K562 (cell line): ENCODE results near the gene RHOBTB3. TPM values are rescaled to one million over a fixed set of nuclear protein-coding genes. Genes with fewer than 3 reads are reported as not detected.
A peak's percentile ranks its signal among the peaks of the same experiment; 100 is the strongest.

Experiments
- ATAC-seq: fragments of 200-7000 bp; cut with Tn5 transposase; 3 replicates; pipeline ENCODE4 v1.9.1; 2020; ENCODE audit warnings: moderate library complexity
- BruUV-seq: library from RNA; stranded (reverse); fragments of 400-500 nt; replicated peaks from 2 replicates; lab custom pipeline; 2021; lab: Mats Ljungman, UMichigan
- CTCF ChIA-PET: fragments of 300-600 bp; formaldehyde crosslinking; extraction: SDS; loops from one replicate; lab custom pipeline; 2021; ENCODE audit warnings: low intra/inter-chr PET ratio; lab: Yijun Ruan, JAX
- POLR2A ChIA-PET: fragments of 300-600, 350-650 bp; sonication (Branson Sonifier 250); formaldehyde crosslinking; extraction: SDS; loops from one replicate; lab custom pipeline; 2021; ENCODE audit warnings: antibody characterized with exemption, inconsistent platforms; lab: Yijun Ruan, JAX
- DNase-seq, 4 experiments: peaks; one replicate each; pipeline versions ENCODE4 v3.0.0 to v3.0.0-alpha.2; 2011 to 2018; ENCODE audit warnings: low spot score in 3 of 4, mixed read lengths in 3 of 4; ENCODE audit errors: extremely low read depth in 1 of 4
- FAIRE-seq: peaks from 2 replicates; lab custom pipeline; 2011; peaks lifted over from hg19 to GRCh38; lab: Jason Lieb, UNC
- H2AFZ ChIP-seq: 2 replicates; pipeline ENCODE4 v1.6.0; 2011; ENCODE audit warnings: low read depth, low read length, control low read depth, inconsistent platforms
- H3K27ac ChIP-seq: fragments of 200-600 bp; 3 replicates; pipeline ENCODE4 v1.8.0; 2011; ENCODE audit warnings: low read depth, mild to moderate bottlenecking, control low read depth, inconsistent platforms, low read length, moderate library complexity, mixed read lengths; ENCODE audit errors: extremely low read depth
- H3K27me3 ChIP-seq, 2 experiments: fragments of 300-600 bp in 1 of 2; 2 replicates in 1 of 2; 3 replicates in 1 of 2; pipeline versions ENCODE4 v1.6.0 to v1.8.0; 2011; ENCODE audit warnings: inconsistent platforms in 2 of 2, low read length in 2 of 2, mild to moderate bottlenecking in 1 of 2, mixed read lengths in 1 of 2, moderate library complexity in 1 of 2; ENCODE audit not compliant: control insufficient read depth in 2 of 2, insufficient read depth in 2 of 2
- H3K36me3 ChIP-seq: fragments of 300-600 bp; 3 replicates; pipeline ENCODE4 v1.8.0; 2011; ENCODE audit warnings: mild to moderate bottlenecking, low read length, inconsistent platforms; ENCODE audit not compliant: control insufficient read depth, insufficient read depth
- H3K4me1 ChIP-seq, 2 experiments: fragments of 200-600 bp in 1 of 2; replicated peaks in 1 of 2; 2 replicates in 1 of 2; 3 replicates in 1 of 2; pipeline versions ENCODE4 v1.5.1 to v1.8.0; 2011; ENCODE audit warnings: inconsistent platforms in 2 of 2, low read length in 2 of 2, mild to moderate bottlenecking in 1 of 2, mixed read lengths in 1 of 2, moderate library complexity in 1 of 2; ENCODE audit not compliant: control insufficient read depth in 2 of 2, insufficient read depth in 2 of 2
- H3K4me2 ChIP-seq: 2 replicates; pipeline ENCODE4 v1.6.1; 2011; ENCODE audit warnings: low read length, control low read depth, inconsistent platforms, mixed read lengths; ENCODE audit not compliant: insufficient read depth
- H3K4me3 ChIP-seq: fragments of 200-600 bp; sonication (generic), shearing (Covaris generic); 2 replicates; pipeline ENCODE4 v1.5.1; 2016; ENCODE audit warnings: control low read depth, inconsistent platforms
- H3K79me2 ChIP-seq: fragments of 200-600 bp; 3 replicates; pipeline ENCODE4 v1.8.0; 2011; ENCODE audit warnings: low read length, inconsistent platforms; ENCODE audit not compliant: control insufficient read depth, insufficient read depth
- H3K9ac ChIP-seq, 2 experiments: 2 replicates each; pipeline versions ENCODE4 v1.6.0 to v1.6.1; 2011; ENCODE audit warnings: low read depth in 2 of 2, low read length in 2 of 2, control low read depth in 1 of 2, inconsistent platforms in 1 of 2, mild to moderate bottlenecking in 1 of 2, mixed read lengths in 1 of 2; ENCODE audit not compliant: insufficient read depth in 1 of 2
- H3K9me1 ChIP-seq: one replicate; pipeline ENCODE4 v1.6.0; 2011; ENCODE audit warnings: inconsistent platforms, mild to moderate bottlenecking, low read length, moderate library complexity; ENCODE audit not compliant: control insufficient read depth, insufficient read depth
- H3K9me3 ChIP-seq: replicated peaks from 2 replicates; pipeline ENCODE4 v1.5.1; 2011; ENCODE audit warnings: low read depth, low read length, inconsistent platforms; ENCODE audit not compliant: control insufficient read depth, insufficient read depth
- H4K20me1 ChIP-seq: replicated peaks from 2 replicates; pipeline ENCODE4 v1.6.1; 2011; ENCODE audit warnings: low read length, inconsistent platforms, mixed read lengths; ENCODE audit not compliant: control insufficient read depth, insufficient read depth
- EGR1 ChIP-seq: fragments of 450-650 bp; conservative IDR thresholded peaks from 2 replicates; pipeline ENCODE4 v1.6.1; 2017; ENCODE audit warnings: mild to moderate bottlenecking
- POLR2B ChIP-seq: fragments of 450-650 bp; IDR thresholded peaks from 2 replicates; pipeline ENCODE4 v1.6.1; 2018; ENCODE audit warnings: low read depth; ENCODE audit not compliant: partially characterized antibody
- SUPT5H ChIP-seq: fragments of 450-650 bp; IDR thresholded peaks from 2 replicates; pipeline ENCODE4 v1.6.1; 2016
- THRB ChIP-seq: fragments of 450-650 bp; formaldehyde crosslinking; conservative IDR thresholded peaks from 2 replicates; pipeline ENCODE4 v1.4.0; 2022; ENCODE audit warnings: mild to moderate bottlenecking, missing genetic modification characterization
- YY1 ChIP-seq, 3 experiments: IDR thresholded peaks; 2 replicates each; pipeline ENCODE4 v1.6.1; 2011; ENCODE audit warnings: low read length in 2 of 3, mild to moderate bottlenecking in 2 of 3, moderate library complexity in 2 of 3, borderline replicate concordance in 1 of 3, control low read depth in 1 of 3, low read depth in 1 of 3; ENCODE audit not compliant: insufficient read depth in 3 of 3, insufficient replicate concordance in 2 of 3, control insufficient read depth in 1 of 3, insufficient read length in 1 of 3; ENCODE audit errors: extremely low read depth in 1 of 3
- ZEB2 ChIP-seq: fragments of 450-650 bp; IDR thresholded peaks from 2 replicates; pipeline ENCODE4 v1.6.1; 2016
- WGBS: fragments of 100-300 bp; shearing (Covaris generic); methylation state at CpG from one replicate; pipeline ENCODE4 v1.1.6; 2016; ENCODE audit warnings: low coverage, mixed read lengths; ENCODE audit not compliant: insufficient coverage; ENCODE audit errors: missing lambda C conversion rate; 5-methylcytosine and 5-hydroxymethylcytosine counted together
- in situ Hi-C: fragments of 300-500 bp; cut with MboI; formaldehyde crosslinking; loops from 4 replicates; pipeline ENCODE4 v1.15.0; 2018; ENCODE audit warnings: inconsistent platforms, mixed read lengths
- intact Hi-C: fragments of 100-400 bp; cut with micrococcal nuclease; formaldehyde crosslinking; loops from 2 replicates; pipeline ENCODE4 v1.14.2; 2022
- polyA plus RNA-seq, 8 experiments: library from polyadenylated mRNA; depleted of rRNA in 4 of 8; stranded (reverse) in 5 of 8; unstranded in 3 of 8; fragments of >200 nt; fragmentation: Nextera tagmentation in 2 of 8; fragmentation: Illumina TruSeq in 1 of 8; extraction: Ambion mirVana in 2 of 8; extraction: Trizol in 1 of 8; gene quantifications; 2 replicates each; pipeline versions ENCODE4 v1.2.1 to v1.2.3, GENCODE V29; 2011 to 2014; ENCODE audit warnings: inconsistent platforms in 1 of 8, missing spikeins in 1 of 8
- total RNA-seq, 7 experiments: library from RNA; depleted of rRNA in 6 of 7; stranded (reverse); fragments of >200 nt in 6 of 7; fragmentation: Illumina TruSeq in 2 of 7; extraction: Trizol in 2 of 7; gene quantifications; 2 replicates each; pipeline versions ENCODE4 v1.2.1 to v1.2.3, GENCODE V29; 2011 to 2021; ENCODE audit warnings: low replicate concordance in 1 of 7
- TF ChIP-seq, protein P1 (sequence below), 2 experiments: fragments of 450-650 bp; IDR thresholded peaks; 2 replicates each; pipeline ENCODE4 v1.6.1; 2018; ENCODE audit warnings: mild to moderate bottlenecking in 2 of 2, low read depth in 1 of 2; ENCODE audit not compliant: partially characterized antibody in 2 of 2

The RHOBTB3 gene
- total and polyA plus RNA-seq, 9 of the 15 experiments (the other 6 are each of a cell fraction or from before 2014, with no cell fraction given), result 39.7 to 143 (median 115) TPM

DNA sequence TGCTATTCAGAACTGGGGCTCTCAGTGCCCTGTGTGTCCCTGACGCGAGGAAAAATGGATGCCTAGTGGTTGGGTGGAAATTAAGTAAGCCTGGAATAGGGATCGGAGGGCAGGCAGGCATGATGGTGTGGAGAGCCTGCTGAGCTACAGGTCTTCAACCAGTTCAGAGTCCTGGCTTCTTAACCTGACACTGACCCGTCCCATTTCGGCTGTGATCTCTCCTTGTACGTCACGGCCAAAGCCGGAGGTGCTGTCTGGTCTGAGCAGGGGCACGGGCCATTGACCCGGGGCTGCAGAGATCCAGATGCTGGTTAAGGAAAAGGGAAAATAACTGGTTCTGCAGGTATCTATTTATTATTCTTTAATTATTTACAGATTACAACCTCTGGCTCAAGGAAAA is 27.9 kb downstream of the RHOBTB3 start:
- WGBS, result 85% methylated on average over 10 of the region's 10 CpGs
- H3K27ac ChIP-seq, result no peak overlapping the region

More for the DNA sequence above, 27.9 kb downstream of the RHOBTB3 start:
- Histone ChIP-seq H3K9me1 (no peaks in the 10 kb centered on the region), H3K4me2 (no peak overlapping the region), H3K9me3 (no peaks in the 10 kb centered on the region), H4K20me1 (no peaks in the 10 kb centered on the region), H3K4me3 (no peak overlapping the region), H3K9ac (0 out of 4 replicates have a peak overlapping the region, but pooled peaks of 1 of the 2 experiments have one; percentile 45), H3K27me3 (no peaks in the 10 kb centered on the region), H3K36me3 (peaks cover 97% of the 10 kb centered on the region), H3K4me1 (no peaks in the 10 kb centered on the region), H3K79me2 (peaks cover 13% of the 10 kb centered on the region; the same call in 2 of the 3 replicates), H2AFZ (no peak overlapping the region)
- intact Hi-C loops, result no loop called here
- ChIA-PET CTCF (no interaction called here), POLR2A (interaction anchor here (0.6 to 3.3 kb wide), 4 partner anchors 12 to 90 kb away, joined by 3 to 26 read pairs (median 4); partner anchors contain the start of gene RHOBTB3)
- DNase-seq (no peak), FAIRE-seq (no peak), ATAC-seq (peak; percentile 22)
- TF ChIP-seq, protein P1, sequence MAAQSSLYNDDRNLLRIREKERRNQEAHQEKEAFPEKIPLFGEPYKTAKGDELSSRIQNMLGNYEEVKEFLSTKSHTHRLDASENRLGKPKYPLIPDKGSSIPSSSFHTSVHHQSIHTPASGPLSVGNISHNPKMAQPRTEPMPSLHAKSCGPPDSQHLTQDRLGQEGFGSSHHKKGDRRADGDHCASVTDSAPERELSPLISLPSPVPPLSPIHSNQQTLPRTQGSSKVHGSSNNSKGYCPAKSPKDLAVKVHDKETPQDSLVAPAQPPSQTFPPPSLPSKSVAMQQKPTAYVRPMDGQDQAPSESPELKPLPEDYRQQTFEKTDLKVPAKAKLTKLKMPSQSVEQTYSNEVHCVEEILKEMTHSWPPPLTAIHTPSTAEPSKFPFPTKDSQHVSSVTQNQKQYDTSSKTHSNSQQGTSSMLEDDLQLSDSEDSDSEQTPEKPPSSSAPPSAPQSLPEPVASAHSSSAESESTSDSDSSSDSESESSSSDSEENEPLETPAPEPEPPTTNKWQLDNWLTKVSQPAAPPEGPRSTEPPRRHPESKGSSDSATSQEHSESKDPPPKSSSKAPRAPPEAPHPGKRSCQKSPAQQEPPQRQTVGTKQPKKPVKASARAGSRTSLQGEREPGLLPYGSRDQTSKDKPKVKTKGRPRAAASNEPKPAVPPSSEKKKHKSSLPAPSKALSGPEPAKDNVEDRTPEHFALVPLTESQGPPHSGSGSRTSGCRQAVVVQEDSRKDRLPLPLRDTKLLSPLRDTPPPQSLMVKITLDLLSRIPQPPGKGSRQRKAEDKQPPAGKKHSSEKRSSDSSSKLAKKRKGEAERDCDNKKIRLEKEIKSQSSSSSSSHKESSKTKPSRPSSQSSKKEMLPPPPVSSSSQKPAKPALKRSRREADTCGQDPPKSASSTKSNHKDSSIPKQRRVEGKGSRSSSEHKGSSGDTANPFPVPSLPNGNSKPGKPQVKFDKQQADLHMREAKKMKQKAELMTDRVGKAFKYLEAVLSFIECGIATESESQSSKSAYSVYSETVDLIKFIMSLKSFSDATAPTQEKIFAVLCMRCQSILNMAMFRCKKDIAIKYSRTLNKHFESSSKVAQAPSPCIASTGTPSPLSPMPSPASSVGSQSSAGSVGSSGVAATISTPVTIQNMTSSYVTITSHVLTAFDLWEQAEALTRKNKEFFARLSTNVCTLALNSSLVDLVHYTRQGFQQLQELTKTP (IDR thresholded peaks at IDR 0.05; ENCODE audit: low read depth in 1 of 2, partially characterized antibody in 2 of 2), result no peak
- TF ChIP-seq THRB (CRISPR knock-in tag) (0 out of 2 replicates have a peak, but pooled peaks have one; percentile 11), YY1 (IDR thresholded peaks at IDR 0.05; ENCODE audit: borderline replicate concordance in 1 of 3, control insufficient read depth in 1 of 3, extremely low read depth in 1 of 3, insufficient read depth in 3 of 3, insufficient read length in 1 of 3, insufficient replicate concordance in 2 of 3, low read depth in 1 of 3, low read length in 2 of 3) (peak in 1 of 3 experiments; percentile 19), EGR1 (no peak), POLR2B (peak; percentile 39), ZEB2 (no peak), SUPT5H (0 out of 2 replicates have a peak, but pooled peaks have one; percentile 44)
- in situ Hi-C loops, result no loop called here
- BruUV-seq, result no TSS peak
